HCT116 (cell line): ENCODE measurements around the gene ARHGEF10L.

Experiments
- EZH2phosphoT487 ChIP-seq: fragments of 200-600 bp; IDR thresholded peaks from 2 replicates; pipeline ENCODE4 v1.6.1; 2018; ENCODE audit warnings: antibody characterized with exemption, borderline replicate concordance
- POLR2A ChIP-seq: IDR thresholded peaks from 2 replicates; pipeline ENCODE4 v1.7.0; 2011; ENCODE audit warnings: borderline replicate concordance; ENCODE audit not compliant: insufficient read depth, insufficient read length; ENCODE audit errors: extremely low read depth
- POLR2AphosphoS5 ChIP-seq: IDR thresholded peaks from 2 replicates; pipeline ENCODE4 v1.6.1; 2011; ENCODE audit warnings: mild to moderate bottlenecking, low read depth, low read length, moderate library complexity
- RAD21 ChIP-seq: IDR thresholded peaks from 2 replicates; pipeline ENCODE4 v1.6.1; 2012; ENCODE audit warnings: low read depth, mild to moderate bottlenecking
- TF ChIP-seq, protein P1 (sequence below), 3 experiments: fragments of 200-600 bp in 1 of 3; sonication (generic) in 1 of 3; IDR thresholded peaks in 2 of 3; conservative IDR thresholded peaks in 1 of 3; 2 replicates each; pipeline ENCODE4 v1.5.1; 2012 to 2017; ENCODE audit warnings: low read depth in 2 of 3, low read length in 2 of 3, antibody characterized with exemption in 1 of 3, borderline replicate concordance in 1 of 3, control low read depth in 1 of 3, mild to moderate bottlenecking in 1 of 3, mixed read lengths in 1 of 3, mixed run types in 1 of 3, moderate library complexity in 1 of 3; ENCODE audit not compliant: insufficient read depth in 1 of 3
- TF ChIP-seq, protein P2 (sequence below): IDR thresholded peaks from 2 replicates; pipeline ENCODE4 v1.6.1; 2012; ENCODE audit warnings: low read depth

DNA sequence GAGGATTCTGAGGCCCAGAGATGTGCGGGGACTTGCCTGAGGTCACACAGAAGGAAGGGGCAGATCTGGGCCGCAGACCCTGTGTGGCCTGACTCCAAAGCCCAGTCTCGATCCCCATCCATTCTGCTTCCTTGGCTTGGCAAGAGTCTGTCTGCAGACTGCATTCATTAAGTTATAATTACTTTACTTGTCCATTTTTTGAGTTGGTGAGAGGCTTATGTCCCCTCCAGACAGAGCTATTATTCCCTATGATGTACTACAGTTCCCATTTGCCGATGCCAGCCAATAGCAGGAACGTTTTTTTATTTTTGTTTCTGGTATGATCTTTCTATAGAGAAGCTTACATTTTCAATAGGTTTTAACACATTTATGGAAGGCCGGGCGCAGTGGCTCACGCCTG lies 101.5 kb downstream of the ARHGEF10L start:
- no peak for TF ChIP-seq POLR2AphosphoS5
- TF ChIP-seq, protein P1, sequence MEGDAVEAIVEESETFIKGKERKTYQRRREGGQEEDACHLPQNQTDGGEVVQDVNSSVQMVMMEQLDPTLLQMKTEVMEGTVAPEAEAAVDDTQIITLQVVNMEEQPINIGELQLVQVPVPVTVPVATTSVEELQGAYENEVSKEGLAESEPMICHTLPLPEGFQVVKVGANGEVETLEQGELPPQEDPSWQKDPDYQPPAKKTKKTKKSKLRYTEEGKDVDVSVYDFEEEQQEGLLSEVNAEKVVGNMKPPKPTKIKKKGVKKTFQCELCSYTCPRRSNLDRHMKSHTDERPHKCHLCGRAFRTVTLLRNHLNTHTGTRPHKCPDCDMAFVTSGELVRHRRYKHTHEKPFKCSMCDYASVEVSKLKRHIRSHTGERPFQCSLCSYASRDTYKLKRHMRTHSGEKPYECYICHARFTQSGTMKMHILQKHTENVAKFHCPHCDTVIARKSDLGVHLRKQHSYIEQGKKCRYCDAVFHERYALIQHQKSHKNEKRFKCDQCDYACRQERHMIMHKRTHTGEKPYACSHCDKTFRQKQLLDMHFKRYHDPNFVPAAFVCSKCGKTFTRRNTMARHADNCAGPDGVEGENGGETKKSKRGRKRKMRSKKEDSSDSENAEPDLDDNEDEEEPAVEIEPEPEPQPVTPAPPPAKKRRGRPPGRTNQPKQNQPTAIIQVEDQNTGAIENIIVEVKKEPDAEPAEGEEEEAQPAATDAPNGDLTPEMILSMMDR (IDR thresholded peaks at IDR 0.05 in 2 of 3, conservative IDR thresholded peaks at IDR 0.05 in 1 of 3; ENCODE audit: borderline replicate concordance in 1 of 3, insufficient read depth in 1 of 3, low read depth in 2 of 3, low read length in 2 of 3) = no peak
- no peak for TF ChIP-seq POLR2A
- TF ChIP-seq, protein P2, sequence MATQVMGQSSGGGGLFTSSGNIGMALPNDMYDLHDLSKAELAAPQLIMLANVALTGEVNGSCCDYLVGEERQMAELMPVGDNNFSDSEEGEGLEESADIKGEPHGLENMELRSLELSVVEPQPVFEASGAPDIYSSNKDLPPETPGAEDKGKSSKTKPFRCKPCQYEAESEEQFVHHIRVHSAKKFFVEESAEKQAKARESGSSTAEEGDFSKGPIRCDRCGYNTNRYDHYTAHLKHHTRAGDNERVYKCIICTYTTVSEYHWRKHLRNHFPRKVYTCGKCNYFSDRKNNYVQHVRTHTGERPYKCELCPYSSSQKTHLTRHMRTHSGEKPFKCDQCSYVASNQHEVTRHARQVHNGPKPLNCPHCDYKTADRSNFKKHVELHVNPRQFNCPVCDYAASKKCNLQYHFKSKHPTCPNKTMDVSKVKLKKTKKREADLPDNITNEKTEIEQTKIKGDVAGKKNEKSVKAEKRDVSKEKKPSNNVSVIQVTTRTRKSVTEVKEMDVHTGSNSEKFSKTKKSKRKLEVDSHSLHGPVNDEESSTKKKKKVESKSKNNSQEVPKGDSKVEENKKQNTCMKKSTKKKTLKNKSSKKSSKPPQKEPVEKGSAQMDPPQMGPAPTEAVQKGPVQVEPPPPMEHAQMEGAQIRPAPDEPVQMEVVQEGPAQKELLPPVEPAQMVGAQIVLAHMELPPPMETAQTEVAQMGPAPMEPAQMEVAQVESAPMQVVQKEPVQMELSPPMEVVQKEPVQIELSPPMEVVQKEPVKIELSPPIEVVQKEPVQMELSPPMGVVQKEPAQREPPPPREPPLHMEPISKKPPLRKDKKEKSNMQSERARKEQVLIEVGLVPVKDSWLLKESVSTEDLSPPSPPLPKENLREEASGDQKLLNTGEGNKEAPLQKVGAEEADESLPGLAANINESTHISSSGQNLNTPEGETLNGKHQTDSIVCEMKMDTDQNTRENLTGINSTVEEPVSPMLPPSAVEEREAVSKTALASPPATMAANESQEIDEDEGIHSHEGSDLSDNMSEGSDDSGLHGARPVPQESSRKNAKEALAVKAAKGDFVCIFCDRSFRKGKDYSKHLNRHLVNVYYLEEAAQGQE = no peak
- TF ChIP-seq EZH2phosphoT487 = no peak
- no peak for TF ChIP-seq RAD21
